Lower leg skin (tissue), 3 donors: ENCODE measurements around the gene PRRG2.

ENCODE experiments used
- POLR2A ChIP-seq, 2 donors: fragments of 450-650 bp; IDR thresholded peaks; one replicate each; pipeline ENCODE4 v1.6.1; 2016 to 2017; ENCODE audit warnings: antibody characterized with exemption in 2 of 2, mild to moderate bottlenecking in 1 of 2, moderate library complexity in 1 of 2
- TF ChIP-seq, protein P1 (sequence below), 3 donors: fragments of 450-650 bp; IDR thresholded peaks; one replicate each; pipeline ENCODE4 v1.5.1; 2016; ENCODE audit warnings: antibody characterized with exemption in 3 of 3, mild to moderate bottlenecking in 3 of 3, moderate library complexity in 2 of 3

DNA sequence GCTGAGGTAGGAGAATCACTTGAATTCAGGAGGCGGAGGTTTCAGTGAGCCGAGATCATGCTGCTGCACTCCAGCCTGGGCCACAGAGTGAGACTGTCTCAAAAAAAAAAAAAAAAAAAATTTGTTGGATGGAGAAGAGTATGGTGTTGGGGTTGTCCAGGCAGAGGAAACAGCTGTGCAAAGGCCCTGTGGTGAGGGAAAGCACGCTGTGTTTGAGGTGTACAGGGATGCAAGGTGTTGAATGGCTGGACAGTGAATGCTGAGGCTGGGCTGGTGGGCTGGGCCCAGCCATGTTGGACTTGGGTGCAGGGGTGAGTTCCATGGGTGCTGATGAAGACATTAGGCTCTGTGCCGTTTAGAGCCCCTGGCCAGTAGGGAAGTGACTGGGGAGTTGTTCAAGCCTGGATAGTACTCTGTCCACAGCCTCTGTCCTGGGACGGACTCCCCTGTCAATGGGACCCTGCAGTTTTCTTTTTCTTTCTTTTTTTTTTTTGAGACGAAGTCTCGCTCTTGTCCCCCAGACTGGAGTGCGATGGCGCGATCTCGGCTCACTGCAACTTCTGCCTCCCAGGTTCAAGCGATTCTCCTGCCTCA, 28.5 kb downstream of the PRRG2 start:
- TF ChIP-seq, protein P1, sequence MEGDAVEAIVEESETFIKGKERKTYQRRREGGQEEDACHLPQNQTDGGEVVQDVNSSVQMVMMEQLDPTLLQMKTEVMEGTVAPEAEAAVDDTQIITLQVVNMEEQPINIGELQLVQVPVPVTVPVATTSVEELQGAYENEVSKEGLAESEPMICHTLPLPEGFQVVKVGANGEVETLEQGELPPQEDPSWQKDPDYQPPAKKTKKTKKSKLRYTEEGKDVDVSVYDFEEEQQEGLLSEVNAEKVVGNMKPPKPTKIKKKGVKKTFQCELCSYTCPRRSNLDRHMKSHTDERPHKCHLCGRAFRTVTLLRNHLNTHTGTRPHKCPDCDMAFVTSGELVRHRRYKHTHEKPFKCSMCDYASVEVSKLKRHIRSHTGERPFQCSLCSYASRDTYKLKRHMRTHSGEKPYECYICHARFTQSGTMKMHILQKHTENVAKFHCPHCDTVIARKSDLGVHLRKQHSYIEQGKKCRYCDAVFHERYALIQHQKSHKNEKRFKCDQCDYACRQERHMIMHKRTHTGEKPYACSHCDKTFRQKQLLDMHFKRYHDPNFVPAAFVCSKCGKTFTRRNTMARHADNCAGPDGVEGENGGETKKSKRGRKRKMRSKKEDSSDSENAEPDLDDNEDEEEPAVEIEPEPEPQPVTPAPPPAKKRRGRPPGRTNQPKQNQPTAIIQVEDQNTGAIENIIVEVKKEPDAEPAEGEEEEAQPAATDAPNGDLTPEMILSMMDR (IDR thresholded peaks at IDR 0.05) = no peak
- TF ChIP-seq POLR2A (IDR thresholded peaks at IDR 0.05) = no peak
